BJ (cell line): ENCODE results near the gene MRPL41. TPM values are rescaled to one million over a fixed set of nuclear protein-coding genes. Genes with fewer than 3 reads are reported as not detected.

Experiments used
- CTCF ChIA-PET: fragments of 350-600 bp; formaldehyde crosslinking; extraction: SDS; loops from one replicate; lab custom pipeline; 2021; ENCODE audit warnings: antibody characterized with exemption, inconsistent platforms; lab: Yijun Ruan, JAX
- POLR2A ChIA-PET: fragments of 300-600 bp; sonication (Branson Sonifier 250); formaldehyde crosslinking; extraction: SDS; loops from one replicate; lab custom pipeline; 2021; ENCODE audit warnings: antibody characterized with exemption; lab: Charles Lee
- DNase-seq: peaks from one replicate; pipeline ENCODE4 v3.0.0-alpha.2; 2011; ENCODE audit warnings: low read depth
- H3K27me3 ChIP-seq: 2 replicates; pipeline ENCODE4 v1.6.0; 2011; ENCODE audit warnings: low read length; ENCODE audit not compliant: control insufficient read depth, insufficient read depth
- H3K36me3 ChIP-seq: 2 replicates; pipeline ENCODE4 v1.5.1; 2011; ENCODE audit warnings: low read length; ENCODE audit not compliant: control insufficient read depth, insufficient read depth
- H3K4me3 ChIP-seq: 2 replicates; pipeline ENCODE4 v1.5.1; 2011; ENCODE audit warnings: low read depth, mild to moderate bottlenecking, control low read depth, low read length
- polyA plus RNA-seq: library from polyadenylated mRNA; depleted of rRNA; stranded (reverse); fragments of >200 nt; gene quantifications from 2 replicates; pipeline ENCODE4 v1.2.3, GENCODE V29; 2011
- TF ChIP-seq, protein P1 (sequence below): IDR thresholded peaks from 2 replicates; pipeline ENCODE4 v1.5.1; 2011; ENCODE audit warnings: low read depth, mild to moderate bottlenecking, control low read depth, inconsistent platforms, low read length, moderate library complexity; ENCODE audit not compliant: insufficient read depth

The MRPL41 gene
- polyA plus RNA-seq, 1 experiment: 28.7 TPM

GRCh38 chr9:137578518-137579258, 27.0 kb downstream of the MRPL41 start, which contains the start of gene DPH7:
TSS of gene DPH7 (minus strand) at chr9:137578925. CDS start at chr9:137578777, 148 bp downstream.
- H3K4me3 ChIP-seq: peak within 1 kb of the TSS; percentile 91
- ChIA-PET CTCF (interaction anchor here (0.7 to 1.9 kb wide), 10 partner anchors 9 to 51 kb away, joined by 3 to 26 read pairs (median 3); no protein-coding TSS in a partner anchor), POLR2A (no interaction called here)
- no peak for DNase-seq
- TF ChIP-seq, protein P1, sequence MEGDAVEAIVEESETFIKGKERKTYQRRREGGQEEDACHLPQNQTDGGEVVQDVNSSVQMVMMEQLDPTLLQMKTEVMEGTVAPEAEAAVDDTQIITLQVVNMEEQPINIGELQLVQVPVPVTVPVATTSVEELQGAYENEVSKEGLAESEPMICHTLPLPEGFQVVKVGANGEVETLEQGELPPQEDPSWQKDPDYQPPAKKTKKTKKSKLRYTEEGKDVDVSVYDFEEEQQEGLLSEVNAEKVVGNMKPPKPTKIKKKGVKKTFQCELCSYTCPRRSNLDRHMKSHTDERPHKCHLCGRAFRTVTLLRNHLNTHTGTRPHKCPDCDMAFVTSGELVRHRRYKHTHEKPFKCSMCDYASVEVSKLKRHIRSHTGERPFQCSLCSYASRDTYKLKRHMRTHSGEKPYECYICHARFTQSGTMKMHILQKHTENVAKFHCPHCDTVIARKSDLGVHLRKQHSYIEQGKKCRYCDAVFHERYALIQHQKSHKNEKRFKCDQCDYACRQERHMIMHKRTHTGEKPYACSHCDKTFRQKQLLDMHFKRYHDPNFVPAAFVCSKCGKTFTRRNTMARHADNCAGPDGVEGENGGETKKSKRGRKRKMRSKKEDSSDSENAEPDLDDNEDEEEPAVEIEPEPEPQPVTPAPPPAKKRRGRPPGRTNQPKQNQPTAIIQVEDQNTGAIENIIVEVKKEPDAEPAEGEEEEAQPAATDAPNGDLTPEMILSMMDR: peak; percentile 92
- peaks cover 30% of the 10 kb centered on the region for H3K36me3 ChIP-seq
- H3K27me3 ChIP-seq: no peaks in the 10 kb centered on the region

DNA sequence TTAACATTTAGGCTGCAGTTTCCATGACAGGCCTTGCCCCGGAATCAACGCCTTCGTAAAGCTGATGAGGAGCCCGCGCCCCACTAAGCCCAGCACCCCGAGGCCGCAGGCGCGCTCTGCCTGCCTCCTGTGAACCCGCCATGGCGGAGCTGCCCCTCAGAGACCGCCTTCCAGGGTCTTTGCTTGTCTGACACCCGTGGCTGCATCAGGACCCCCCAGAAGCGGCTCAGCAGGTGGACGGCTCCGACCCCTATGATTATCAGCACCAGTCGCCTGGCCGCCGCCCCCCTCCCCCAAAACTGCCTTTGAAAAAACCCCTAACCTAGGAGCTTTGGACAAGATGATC, 27.6 kb downstream of the MRPL41 start:
- no peak for DNase-seq
- peaks cover 31% of the 10 kb centered on the region for H3K36me3 ChIP-seq
- ChIA-PET POLR2A (no interaction called here), CTCF (interaction anchor here (0.7 to 1.9 kb wide), 8 partner anchors 9 to 51 kb away, joined by 3 to 26 read pairs (median 3); no protein-coding TSS in a partner anchor)
- H3K4me3 ChIP-seq: peak overlapping the region; percentile 32
- no peaks in the 10 kb centered on the region for H3K27me3 ChIP-seq
- TF ChIP-seq, protein P1: no peak

GRCh38 chr9:137580209-137580953, 28.7 kb downstream of the MRPL41 start:
- Histone ChIP-seq H3K27me3 (no peaks in the 10 kb centered on the region), H3K4me3 (no peak overlapping the region), H3K36me3 (peaks cover 34% of the 10 kb centered on the region)
- TF ChIP-seq, protein P1: no peak
- ChIA-PET CTCF (interaction anchor here (1.5 kb wide), 1 partner anchor 17 kb away, joined by 3 read pairs; no protein-coding TSS in a partner anchor), POLR2A (interaction anchor here (0.6 kb wide), 1 partner anchor 27 kb away, joined by 16 read pairs; no protein-coding TSS in a partner anchor)
- DNase-seq: no peak

DNA sequence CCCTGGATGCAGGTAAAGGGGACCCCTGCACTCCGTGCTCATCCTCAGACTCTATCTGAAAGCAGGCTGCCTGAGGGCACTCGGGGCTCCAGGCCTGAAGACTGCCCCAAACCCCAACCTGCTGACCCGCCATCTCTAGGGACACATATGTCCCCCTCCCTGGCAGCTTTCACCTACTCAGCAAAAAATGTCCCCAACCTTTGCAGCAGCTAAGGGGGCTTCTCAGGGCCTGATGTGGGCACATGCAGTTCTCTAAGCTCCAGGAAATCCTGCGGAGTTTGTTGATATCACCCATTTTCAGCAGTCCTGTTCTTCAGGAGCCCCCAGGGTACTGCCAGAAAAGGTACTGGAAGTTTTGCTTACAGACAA, 29.3 kb downstream of the MRPL41 start:
- CTCF ChIA-PET: interaction anchor here (1.2 kb wide), 1 partner anchor 8 kb away, joined by 4 read pairs; no protein-coding TSS in a partner anchor
- peaks cover 37% of the 10 kb centered on the region for H3K36me3 ChIP-seq
- H3K27me3 ChIP-seq: no peaks in the 10 kb centered on the region
- DNase-seq: no peak
- TF ChIP-seq, protein P1: no peak
- H3K4me3 ChIP-seq: no peak overlapping the region
- POLR2A ChIA-PET: no interaction called here
